NCI-H1048 (cell line): Measurements from ENCODE around the gene INPP5D.

Experiments used
- DNase-seq: peaks from one replicate; lab custom pipeline; 2025; lab: John Stamatoyannopoulos, UW

Gene INPP5D

GRCh38 chr2:233209533-233210171 is 149.5 kb downstream of the INPP5D start:
- no peak for DNase-seq

GRCh38 chr2:233210281-233210680 is 150.1 kb downstream of the INPP5D start:
- no peak for DNase-seq

- no peak for DNase-seq
These were observed 150.9 kb downstream of the INPP5D start for GRCh38 chr2:233210843-233211547.

- no peak for DNase-seq
These were observed 151.4 kb downstream of the INPP5D start for GRCh38 chr2:233211548-233211895.

- no peak for DNase-seq
These were observed 152.9 kb downstream of the INPP5D start for GRCh38 chr2:233213011-233213410.

- DNase-seq, result no peak
These were observed 153.8 kb downstream of the INPP5D start for GRCh38 chr2:233213975-233214374.

GRCh38 chr2:233217892-233218377 is 157.8 kb downstream of the INPP5D start:
- no peak for DNase-seq

GRCh38 chr2:233218836-233219235 is 158.7 kb downstream of the INPP5D start:
- DNase-seq, result no peak

- no peak for DNase-seq
These were observed 159.7 kb downstream of the INPP5D start for GRCh38 chr2:233219848-233220247.

- no peak for DNase-seq
These were observed 161.4 kb downstream of the INPP5D start for GRCh38 chr2:233221378-233222063.

GRCh38 chr2:233223059-233223894 is 163.1 kb downstream of the INPP5D start:
- DNase-seq, result no peak

GRCh38 chr2:233225230-233226068 is 165.3 kb downstream of the INPP5D start:
- DNase-seq, result no peak

- no peak for DNase-seq
These were observed 166.4 kb downstream of the INPP5D start for GRCh38 chr2:233226511-233227031.

GRCh38 chr2:233227346-233227978 is 167.3 kb downstream of the INPP5D start:
- DNase-seq, result no peak

- DNase-seq, result no peak
These were observed 168.2 kb downstream of the INPP5D start for GRCh38 chr2:233228376-233228775.

GRCh38 chr2:233233618-233234230 is 173.6 kb downstream of the INPP5D start:
- DNase-seq, result no peak

- no peak for DNase-seq
These were observed 174.1 kb downstream of the INPP5D start for GRCh38 chr2:233234264-233234663.

- DNase-seq, result no peak
These were observed 174.9 kb downstream of the INPP5D start for GRCh38 chr2:233234996-233235395.

GRCh38 chr2:233235977-233236376 is 175.8 kb downstream of the INPP5D start:
- DNase-seq, result no peak
